WERI-Rb-1 (cell line): Measurements from ENCODE around the gene MRPS12.
A peak's percentile ranks its signal among the peaks of the same experiment; 100 is the strongest.

Source experiments
- DNase-seq: peaks from one replicate; pipeline ENCODE4 v3.0.0-alpha.2; 2020
- H3K27ac ChIP-seq: fragments of 250-450 bp; sonication (Bioruptor Pico); 2 replicates; pipeline ENCODE4 v1.5.1; 2020; ENCODE audit warnings: mild to moderate bottlenecking, moderate library complexity
- H3K27me3 ChIP-seq: fragments of 250-450 bp; sonication (Bioruptor Pico); 2 replicates; pipeline ENCODE4 v1.5.1; 2021; ENCODE audit warnings: mild to moderate bottlenecking, low read depth, moderate library complexity; ENCODE audit not compliant: insufficient read depth, severe bottlenecking
- H3K36me3 ChIP-seq: fragments of 250-450 bp; sonication (Bioruptor Pico); 2 replicates; pipeline ENCODE4 v1.5.1; 2020; ENCODE audit warnings: mild to moderate bottlenecking, moderate library complexity
- H3K4me3 ChIP-seq: 2 replicates; pipeline ENCODE4 v1.5.1; 2011; ENCODE audit warnings: low read depth, mild to moderate bottlenecking, control low read depth, low read length
- H3K9me3 ChIP-seq: fragments of 250-450 bp; sonication (Bioruptor Pico); 2 replicates; pipeline ENCODE4 v1.5.1; 2021; ENCODE audit warnings: mild to moderate bottlenecking, moderate library complexity; ENCODE audit not compliant: severe bottlenecking
- CTCF ChIP-seq: IDR thresholded peaks from 2 replicates; pipeline ENCODE4 v1.5.1; 2011; ENCODE audit warnings: low read depth, mild to moderate bottlenecking, control low read depth, inconsistent platforms, low read length

The MRPS12 gene

GRCh38 chr19:38912600-38913514 lies 17.9 kb upstream of the MRPS12 start:
- no peak for DNase-seq
- no peak for TF ChIP-seq CTCF
- H3K27ac ChIP-seq = no peak overlapping the region
- H3K4me3 ChIP-seq = no peak overlapping the region
- no peaks in the 10 kb centered on the region for H3K27me3 ChIP-seq
- no peaks in the 10 kb centered on the region for H3K9me3 ChIP-seq
- H3K36me3 ChIP-seq = peaks cover 5% of the 10 kb centered on the region

DNA sequence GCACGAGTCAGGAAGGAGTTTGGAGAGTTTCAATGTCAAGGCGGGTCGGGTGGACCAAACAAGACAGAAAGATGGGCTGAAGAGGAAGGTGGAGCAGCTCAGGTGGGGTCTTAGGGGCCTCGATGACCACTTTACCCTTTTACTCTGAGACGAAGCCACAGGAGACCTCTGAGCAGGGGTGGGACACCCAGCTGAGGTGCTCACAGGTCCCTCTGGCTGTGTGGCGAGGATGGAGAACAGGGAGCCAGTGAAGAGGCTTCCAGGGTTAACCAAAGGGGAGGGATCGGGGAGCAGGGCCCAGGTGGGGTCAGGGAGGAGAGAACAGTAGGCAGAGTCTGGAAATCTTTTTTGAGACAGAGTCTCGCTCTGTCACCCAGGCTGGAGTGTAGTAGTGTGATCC lies 16.8 kb upstream of the MRPS12 start:
- Histone ChIP-seq H3K4me3 (no peak overlapping the region), H3K36me3 (peaks cover 2% of the 10 kb centered on the region), H3K9me3 (no peaks in the 10 kb centered on the region), H3K27me3 (no peaks in the 10 kb centered on the region), H3K27ac (no peak overlapping the region)
- no peak for TF ChIP-seq CTCF
- DNase-seq = no peak

GRCh38 chr19:38915329-38916321 lies 15.1 kb upstream of the MRPS12 start:
- no peaks in the 10 kb centered on the region for H3K9me3 ChIP-seq
- H3K36me3 ChIP-seq = no peaks in the 10 kb centered on the region; the same call in 1 of the 2 replicates
- no peak overlapping the region for H3K27ac ChIP-seq
- no peak for TF ChIP-seq CTCF
- H3K4me3 ChIP-seq = no peak overlapping the region
- no peaks in the 10 kb centered on the region for H3K27me3 ChIP-seq
- DNase-seq = no peak

GRCh38 chr19:38917516-38917915 lies 13.2 kb upstream of the MRPS12 start:
- Histone ChIP-seq H3K27ac (no peak overlapping the region), H3K36me3 (peaks cover 12% of the 10 kb centered on the region), H3K4me3 (no peak overlapping the region), H3K9me3 (no peaks in the 10 kb centered on the region), H3K27me3 (no peaks in the 10 kb centered on the region)
- no peak for DNase-seq
- no peak for TF ChIP-seq CTCF

DNA sequence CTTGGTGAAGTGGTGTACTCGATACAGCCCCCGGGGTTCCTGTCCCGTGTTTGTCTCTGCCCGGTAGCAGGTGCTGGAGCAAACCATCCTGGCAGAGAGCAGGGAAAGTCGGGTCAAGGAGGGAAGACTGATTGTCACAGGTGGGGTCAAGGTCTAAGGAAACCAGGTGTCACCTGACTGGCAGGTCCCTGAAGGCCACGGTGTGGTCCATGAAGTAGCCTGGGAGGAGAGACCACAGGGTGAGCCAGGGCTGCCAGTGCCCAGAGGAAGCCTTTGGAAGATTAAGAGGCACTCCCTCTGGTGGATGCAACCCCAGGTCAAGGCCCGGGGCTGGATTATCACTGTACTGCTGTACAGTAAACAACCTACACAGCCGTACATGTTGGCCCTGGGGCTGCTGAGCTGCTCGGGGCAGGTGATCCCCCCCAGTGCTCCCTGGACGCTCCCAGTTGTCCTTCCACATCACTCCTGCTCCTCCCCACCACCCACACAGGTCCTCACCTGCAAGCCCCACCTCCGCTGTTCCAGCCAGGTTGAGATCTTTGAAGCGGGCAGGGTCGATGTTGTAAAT lies 12.7 kb upstream of the MRPS12 start:
- Histone ChIP-seq H3K9me3 (no peaks in the 10 kb centered on the region), H3K4me3 (no peak overlapping the region), H3K27me3 (no peaks in the 10 kb centered on the region), H3K27ac (no peak overlapping the region), H3K36me3 (peaks cover 13% of the 10 kb centered on the region)
- peak; percentile 49 for TF ChIP-seq CTCF
- DNase-seq = peak; percentile 77
